IPS DF 4.7 (cell line): ENCODE results near the gene POMC.
"Not testable (repeated sequence)": the region's sequence is repeated elsewhere in the genome, so short reads cannot be mapped to it uniquely, and the experiment has no call there.

Experiments used
- DNase-seq: peaks from one replicate; pipeline ENCODE4 v3.0.0-alpha.2; 2013; ENCODE audit warnings: low spot score; ENCODE audit errors: extremely low read depth

POMC gene

GRCh38 chr2:25176541-25177181 is 8.3 kb upstream of the POMC start:
- DNase-seq: no peak

- DNase-seq: no peak
These were observed 7.8 kb upstream of the POMC start for GRCh38 chr2:25176138-25176537.

GRCh38 chr2:25174192-25174861 is 5.9 kb upstream of the POMC start:
- DNase-seq: no peak

GRCh38 chr2:25173719-25174118 is 5.3 kb upstream of the POMC start:
- DNase-seq: no peak

GRCh38 chr2:25170888-25171287 is 2.5 kb upstream of the POMC start:
- no peak for DNase-seq

- DNase-seq: no peak
These were observed 692 bp upstream of the POMC start for GRCh38 chr2:25169073-25169470.

- DNase-seq: no peak
These were observed 2.1 kb downstream of the POMC start for GRCh38 chr2:25165992-25166875.

- no peak for DNase-seq
These were observed 3.8 kb downstream of the POMC start for GRCh38 chr2:25164561-25164960.

GRCh38 chr2:25162061-25162460 is 6.3 kb downstream of the POMC start:
- not testable (repeated sequence) for DNase-seq

- DNase-seq: no peak
These were observed 7.2 kb downstream of the POMC start for GRCh38 chr2:25161055-25161781.

GRCh38 chr2:25160376-25160775 is 8.0 kb downstream of the POMC start:
- no peak for DNase-seq

- no peak for DNase-seq
These were observed 8.4 kb downstream of the POMC start for GRCh38 chr2:25159949-25160348.

- DNase-seq: no peak
These were observed 10.1 kb downstream of the POMC start for GRCh38 chr2:25158096-25158852.

GRCh38 chr2:25155401-25155800 is 13.0 kb downstream of the POMC start:
- DNase-seq: no peak

- DNase-seq: no peak
These were observed 16.7 kb downstream of the POMC start for GRCh38 chr2:25151718-25152117.

- DNase-seq: not testable (repeated sequence)
These were observed 17.4 kb downstream of the POMC start for GRCh38 chr2:25150993-25151392.

GRCh38 chr2:25149646-25150045 is 18.7 kb downstream of the POMC start:
- no peak for DNase-seq

GRCh38 chr2:25146896-25147295 is 21.5 kb downstream of the POMC start:
- DNase-seq: no peak

- no peak for DNase-seq
These were observed 22.6 kb downstream of the POMC start for GRCh38 chr2:25145803-25146202.

GRCh38 chr2:25141120-25141519 is 27.3 kb downstream of the POMC start:
- DNase-seq: no peak

- not testable (repeated sequence) for DNase-seq
These were observed 27.8 kb downstream of the POMC start for GRCh38 chr2:25140535-25140934.
